Right lobe of liver (tissue), 4 donors: ENCODE data around the gene FIBP.
"Not testable (repeated sequence)": the region's sequence is repeated elsewhere in the genome, so short reads cannot be mapped to it uniquely, and the experiment has no call there.

Experiments used
- POLR2A ChIP-seq: fragments of 450-650 bp; IDR thresholded peaks from one replicate; pipeline ENCODE4 v1.6.1; 2017; ENCODE audit warnings: antibody characterized with exemption, mild to moderate bottlenecking
- TF ChIP-seq, protein P1 (sequence below), 4 donors: fragments of 200-600 bp in 3 of 4; fragments of 450-650 bp in 1 of 4; IDR thresholded peaks; one replicate each; pipeline versions ENCODE4 v1.5.1 to v1.8.0; 2016 to 2022; ENCODE audit warnings: antibody characterized with exemption in 4 of 4, mild to moderate bottlenecking in 2 of 4
- donor health status: DM: no; HTN: no; CAD: no.
- donor health status: DM: no; HTN: no; CAD: no.
- donor health status: DM: no; HTN: yes; CAD: no.

- TF ChIP-seq, protein P1, sequence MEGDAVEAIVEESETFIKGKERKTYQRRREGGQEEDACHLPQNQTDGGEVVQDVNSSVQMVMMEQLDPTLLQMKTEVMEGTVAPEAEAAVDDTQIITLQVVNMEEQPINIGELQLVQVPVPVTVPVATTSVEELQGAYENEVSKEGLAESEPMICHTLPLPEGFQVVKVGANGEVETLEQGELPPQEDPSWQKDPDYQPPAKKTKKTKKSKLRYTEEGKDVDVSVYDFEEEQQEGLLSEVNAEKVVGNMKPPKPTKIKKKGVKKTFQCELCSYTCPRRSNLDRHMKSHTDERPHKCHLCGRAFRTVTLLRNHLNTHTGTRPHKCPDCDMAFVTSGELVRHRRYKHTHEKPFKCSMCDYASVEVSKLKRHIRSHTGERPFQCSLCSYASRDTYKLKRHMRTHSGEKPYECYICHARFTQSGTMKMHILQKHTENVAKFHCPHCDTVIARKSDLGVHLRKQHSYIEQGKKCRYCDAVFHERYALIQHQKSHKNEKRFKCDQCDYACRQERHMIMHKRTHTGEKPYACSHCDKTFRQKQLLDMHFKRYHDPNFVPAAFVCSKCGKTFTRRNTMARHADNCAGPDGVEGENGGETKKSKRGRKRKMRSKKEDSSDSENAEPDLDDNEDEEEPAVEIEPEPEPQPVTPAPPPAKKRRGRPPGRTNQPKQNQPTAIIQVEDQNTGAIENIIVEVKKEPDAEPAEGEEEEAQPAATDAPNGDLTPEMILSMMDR (IDR thresholded peaks at IDR 0.05), result not testable (repeated sequence)
- not testable (repeated sequence) for TF ChIP-seq POLR2A
Observed at GRCh38 chr11:65848693-65849092, 39.6 kb downstream of the FIBP start.
